ENCODE measurements around the gene FRAS1.
"Not testable (repeated sequence)": the region's sequence is repeated elsewhere in the genome, so short reads cannot be mapped to it uniquely, and the experiment has no call there.

The FRAS1 gene

DNA sequence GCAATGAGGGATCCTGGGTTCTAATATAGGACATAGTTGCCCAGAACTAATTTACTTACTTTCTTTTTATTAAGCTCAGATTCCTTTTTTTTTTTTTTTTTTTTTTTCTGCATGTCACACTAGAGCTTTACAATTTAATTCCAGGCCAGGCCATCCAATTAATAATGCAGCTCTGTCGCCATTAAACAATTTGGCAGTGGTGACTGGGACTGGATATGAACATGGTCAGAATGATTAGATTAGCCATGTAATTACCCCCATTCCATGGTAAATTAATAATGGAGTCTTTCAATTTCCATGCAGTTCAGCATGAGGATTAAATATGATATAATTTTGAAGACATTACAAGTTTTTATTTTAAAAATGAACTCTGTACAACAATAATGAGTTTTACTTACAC lies 267.5 kb downstream of the FRAS1 start:
- no peak for DNase-seq (ENCODE audit: low read depth, low spot score)

DNA sequence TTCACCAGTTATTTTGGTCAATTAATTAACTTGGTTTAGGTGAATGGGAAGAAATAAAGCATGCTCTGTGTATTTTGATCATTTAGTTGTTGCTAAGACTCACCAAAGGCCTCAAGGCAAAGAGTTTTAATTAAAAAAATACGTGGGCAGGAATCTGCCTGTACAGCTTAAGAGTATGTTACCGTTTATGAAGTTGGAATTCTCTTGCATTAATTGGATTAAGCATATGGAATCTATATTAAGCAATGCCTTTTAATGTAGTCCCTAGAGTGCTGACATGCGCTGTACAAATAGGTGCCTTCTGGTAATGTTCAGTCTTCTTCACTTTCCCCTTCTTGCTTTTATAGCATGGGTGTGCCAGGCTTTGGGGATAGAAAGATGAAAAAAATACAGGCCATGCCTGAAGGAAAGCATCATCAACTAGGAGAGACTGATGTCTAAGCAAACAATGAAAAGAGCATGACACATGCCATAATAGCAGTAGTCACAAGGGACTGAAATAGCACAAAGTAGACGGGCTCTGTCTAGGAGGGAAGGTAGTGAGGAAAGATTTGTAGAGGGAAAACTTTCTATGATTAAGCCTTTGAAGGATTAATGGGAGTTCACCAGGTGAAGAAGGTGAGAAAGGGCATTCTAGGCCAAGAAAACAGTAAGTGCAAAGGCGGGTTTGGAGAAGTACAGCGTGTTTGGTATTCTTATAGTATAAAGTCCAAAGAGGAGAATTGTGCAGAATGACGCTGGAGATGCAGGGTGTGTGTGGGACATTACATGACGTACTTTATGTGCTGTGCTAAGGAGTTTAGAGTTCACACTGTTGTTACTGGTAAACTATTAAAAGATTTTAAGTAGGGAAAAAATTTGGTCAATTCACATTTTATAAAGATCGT lies 268.4 kb downstream of the FRAS1 start:
- no peak for DNase-seq (ENCODE audit: low read depth, low spot score)

DNA sequence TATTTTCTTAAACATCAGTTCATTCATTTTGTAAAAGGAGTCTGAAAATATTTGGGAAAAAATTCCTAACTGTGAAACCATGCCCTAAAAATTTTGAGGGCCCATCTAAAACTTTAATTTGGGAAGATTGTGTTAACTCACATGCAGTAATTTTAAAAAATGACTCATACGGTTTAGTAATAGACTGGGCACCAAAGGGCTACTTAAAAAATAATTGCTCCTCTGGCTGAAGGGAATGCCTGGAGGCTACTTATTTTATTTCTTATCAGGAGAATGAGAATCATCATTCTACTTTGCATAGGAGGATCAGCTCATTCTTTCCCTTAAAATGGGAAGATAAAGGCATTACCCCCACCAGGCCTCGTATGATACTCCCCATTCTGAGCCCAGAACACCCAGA lies 271.5 kb downstream of the FRAS1 start:
- DNase-seq (ENCODE audit: low read depth, low spot score): not testable (repeated sequence)

DNA sequence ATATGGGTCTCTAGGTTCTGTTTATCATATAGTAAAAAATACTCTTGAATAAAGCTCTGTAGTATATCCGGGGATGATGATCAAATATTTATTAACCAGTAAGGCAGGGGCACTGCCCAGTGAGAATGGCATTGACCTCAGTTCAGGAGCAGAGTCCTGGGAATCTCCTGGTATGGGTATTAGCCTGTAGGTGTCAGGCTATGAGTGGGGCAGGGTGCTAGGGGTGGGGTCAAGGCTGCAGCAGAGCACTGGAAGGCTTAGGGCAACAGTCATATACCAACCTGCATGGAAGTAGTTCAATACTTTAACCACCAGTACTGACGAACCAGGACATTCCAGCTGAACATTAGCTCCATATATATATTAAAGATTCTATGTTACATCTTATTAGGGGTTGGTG lies 274.1 kb downstream of the FRAS1 start:
- no peak for DNase-seq (ENCODE audit: low read depth, low spot score)

DNA sequence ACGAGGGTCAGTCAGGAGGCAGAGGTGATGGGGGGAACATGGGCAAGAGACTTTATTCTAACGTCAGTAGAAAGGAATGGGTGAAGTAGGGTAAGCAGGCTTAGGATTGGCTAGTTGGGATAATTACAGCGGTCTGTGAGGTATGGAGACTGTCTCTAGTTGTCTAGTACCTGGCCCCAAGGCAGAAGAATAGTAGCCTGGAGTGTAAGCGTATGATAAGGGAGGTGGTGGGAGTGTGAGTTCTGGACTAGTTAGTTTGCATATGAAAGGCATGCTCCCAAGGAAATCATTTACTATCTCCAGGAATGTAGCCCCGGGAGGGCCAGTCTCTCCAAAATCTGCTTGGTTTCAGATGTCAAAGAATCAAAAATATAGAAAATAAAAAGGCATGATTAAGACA lies 274.8 kb downstream of the FRAS1 start:
- DNase-seq (ENCODE audit: low read depth, low spot score): no peak

DNA sequence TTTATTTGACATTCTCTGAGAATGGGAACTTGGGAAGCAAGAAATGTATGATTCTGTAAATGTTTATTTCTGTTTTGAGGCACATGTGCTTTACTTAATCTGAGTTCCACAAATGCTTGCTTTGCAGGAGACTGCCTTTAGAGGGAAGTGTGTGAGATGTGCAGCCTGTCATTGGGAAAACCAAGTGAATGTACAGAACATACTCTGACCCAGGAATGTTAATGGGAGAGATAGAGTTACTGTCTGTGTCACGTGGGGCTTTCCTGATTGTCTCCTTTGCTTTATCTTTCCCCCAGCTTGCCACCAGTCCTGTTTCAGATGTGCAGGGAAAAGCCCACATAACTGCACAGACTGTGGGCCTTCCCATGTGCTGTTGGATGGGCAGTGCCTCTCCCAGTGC lies 275.9 kb downstream of the FRAS1 start:
- no peak for DNase-seq (ENCODE audit: low read depth, low spot score)

DNA sequence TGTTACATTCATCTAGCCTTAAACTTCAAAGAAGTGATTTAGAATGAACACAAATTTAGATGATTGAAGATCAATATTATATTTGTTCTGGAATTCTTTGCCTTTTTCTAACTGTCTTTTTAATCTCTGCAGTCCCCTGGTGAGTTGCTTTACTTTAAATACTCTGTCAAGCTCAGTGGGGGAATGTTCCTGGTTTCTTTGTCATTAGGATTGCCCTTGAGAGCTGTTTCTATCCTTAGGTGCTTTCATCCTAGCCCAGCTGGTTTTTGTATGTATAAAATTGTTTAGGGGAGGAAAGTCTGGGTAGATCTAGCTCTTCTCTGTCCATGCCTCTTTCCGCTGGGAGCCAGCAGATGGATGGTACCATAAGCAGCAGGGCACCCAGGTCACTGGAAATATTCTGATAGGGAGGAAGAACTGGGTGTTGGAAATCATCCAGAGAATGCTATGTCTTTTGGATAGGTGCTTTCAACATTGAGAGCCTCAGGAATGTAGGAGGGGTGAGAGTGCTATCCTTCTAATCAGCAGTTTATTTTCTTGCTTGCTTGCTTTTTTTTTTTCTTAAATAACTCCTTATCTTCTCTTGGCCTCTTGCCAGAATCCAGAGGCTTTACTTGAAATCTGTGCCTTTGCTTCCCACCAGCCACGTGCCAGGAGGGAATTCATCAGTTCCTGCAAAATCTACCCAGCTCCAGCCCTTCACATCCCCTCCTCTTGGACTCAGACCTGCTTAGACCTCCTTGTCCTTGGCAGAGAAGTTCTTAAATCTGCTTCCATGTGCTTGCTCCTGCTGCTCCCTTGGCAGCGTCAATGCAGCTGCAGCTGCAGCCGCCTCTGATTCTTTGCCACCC lies 279.2 kb downstream of the FRAS1 start:
- no peak for DNase-seq (ENCODE audit: low read depth, low spot score)

DNA sequence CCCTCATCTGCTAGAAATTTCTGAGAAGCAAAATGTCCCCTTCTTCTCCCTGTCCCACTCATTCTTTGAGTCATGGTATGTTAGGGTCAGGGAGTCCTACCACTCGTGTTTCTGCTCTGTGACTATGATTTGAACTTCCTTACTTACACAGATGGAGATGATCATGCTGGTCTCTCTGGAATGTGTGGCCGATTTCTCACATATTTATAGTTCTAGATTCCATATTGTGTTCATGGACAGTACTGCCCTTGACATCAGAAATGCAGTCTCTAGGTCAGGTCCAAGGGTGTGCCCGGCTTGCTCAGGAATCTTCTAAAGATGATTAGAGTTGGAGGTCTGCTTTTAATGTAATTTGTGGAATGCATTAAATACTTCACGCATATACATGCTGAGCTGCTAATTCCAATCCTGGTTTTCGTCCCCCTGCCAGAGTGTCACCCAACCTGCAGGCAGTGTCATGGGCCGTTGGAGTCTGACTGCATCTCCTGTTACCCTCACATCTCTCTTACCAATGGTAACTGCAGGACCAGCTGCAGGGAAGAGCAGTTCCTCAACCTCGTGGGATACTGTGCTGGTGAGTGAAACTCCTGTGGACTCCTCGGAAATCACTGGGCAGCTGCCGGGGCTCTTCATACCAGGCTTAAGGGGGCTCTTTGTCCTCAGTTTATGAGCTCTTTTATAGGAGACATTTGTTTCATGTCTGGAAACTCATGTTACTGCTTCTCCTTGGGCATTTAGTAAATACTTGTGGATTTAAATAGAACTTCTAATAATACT lies 280.3 kb downstream of the FRAS1 start:
- DNase-seq (ENCODE audit: low read depth, low spot score): no peak

DNA sequence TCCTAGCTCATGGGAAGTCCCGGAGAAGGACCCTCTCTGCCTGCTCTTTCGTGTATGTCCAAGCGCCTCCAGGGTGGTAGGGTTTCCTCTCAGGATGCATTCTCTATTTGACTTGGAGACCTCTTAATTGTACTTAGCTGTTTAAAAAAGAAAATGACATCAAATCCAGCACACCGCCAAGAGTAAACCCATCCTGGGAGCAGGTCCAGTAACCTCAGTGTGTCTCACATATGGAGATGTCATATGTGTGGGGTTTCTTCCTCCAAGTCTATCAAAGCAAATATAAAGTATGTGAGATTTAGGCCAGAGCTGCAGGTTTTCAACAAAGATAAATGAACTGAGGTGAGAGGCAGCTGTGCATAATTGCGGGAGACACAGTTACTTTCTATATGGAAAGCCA lies 285.0 kb downstream of the FRAS1 start:
- DNase-seq (ENCODE audit: low read depth, low spot score): no peak

DNA sequence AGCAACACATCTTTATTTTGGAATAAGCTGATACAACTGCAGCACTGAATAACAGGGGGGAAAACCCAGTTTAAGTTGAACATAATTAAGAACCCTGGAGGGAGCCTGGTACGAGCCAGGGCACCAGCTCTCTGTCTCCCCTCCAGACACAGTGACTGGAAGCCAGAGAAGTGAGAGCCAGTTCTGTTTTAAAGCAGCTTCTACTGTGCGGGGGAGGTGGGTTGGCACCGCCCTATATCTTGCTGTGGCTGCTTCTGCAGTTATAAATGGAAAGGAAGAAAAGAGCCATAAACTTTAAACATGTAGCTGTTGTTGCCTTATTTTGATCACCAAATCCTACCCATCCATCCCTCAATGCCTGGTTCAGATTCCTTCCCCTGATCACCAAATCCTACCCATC lies 286.6 kb downstream of the FRAS1 start:
- no peak for DNase-seq (ENCODE audit: low read depth, low spot score)

DNA sequence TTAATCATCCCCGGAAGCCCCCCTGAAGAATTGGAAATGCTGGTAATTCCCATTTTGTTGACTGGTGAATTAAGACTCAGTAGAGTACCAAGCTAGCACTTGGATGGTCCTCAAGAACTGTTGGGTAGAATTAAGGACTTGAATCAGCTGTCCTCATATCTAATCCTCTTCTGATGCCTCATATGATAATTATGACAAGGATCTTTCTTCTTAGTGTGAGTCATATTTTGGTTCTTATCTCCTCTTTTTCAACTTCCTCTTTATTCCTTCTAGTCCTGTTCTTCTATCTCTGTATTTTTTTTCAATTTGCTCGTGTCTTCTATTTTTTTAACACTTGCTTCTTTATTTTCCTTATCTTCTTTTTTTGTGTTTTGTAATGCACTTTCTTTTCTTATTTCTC lies 288.1 kb downstream of the FRAS1 start:
- no peak for DNase-seq (ENCODE audit: low read depth, low spot score)

DNA sequence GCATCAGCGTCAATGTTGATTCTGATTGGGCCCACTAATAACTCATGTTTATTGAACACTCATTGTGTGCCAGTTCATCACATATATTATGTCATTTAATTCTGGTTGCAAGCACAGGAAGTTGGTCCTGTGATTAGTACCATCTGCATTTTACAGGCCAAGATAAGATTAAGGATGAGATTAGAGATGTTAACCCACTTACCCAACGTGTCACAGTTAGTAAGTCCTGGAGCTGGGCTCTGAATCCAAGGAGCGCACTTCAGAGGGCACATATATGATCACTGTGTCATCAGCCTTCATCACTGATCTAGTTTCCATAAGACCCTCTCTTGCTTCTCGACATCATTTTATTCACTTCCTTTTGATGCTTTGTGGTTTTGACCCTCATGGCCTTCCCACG lies 289.1 kb downstream of the FRAS1 start:
- no peak for DNase-seq (ENCODE audit: low read depth, low spot score)

DNA sequence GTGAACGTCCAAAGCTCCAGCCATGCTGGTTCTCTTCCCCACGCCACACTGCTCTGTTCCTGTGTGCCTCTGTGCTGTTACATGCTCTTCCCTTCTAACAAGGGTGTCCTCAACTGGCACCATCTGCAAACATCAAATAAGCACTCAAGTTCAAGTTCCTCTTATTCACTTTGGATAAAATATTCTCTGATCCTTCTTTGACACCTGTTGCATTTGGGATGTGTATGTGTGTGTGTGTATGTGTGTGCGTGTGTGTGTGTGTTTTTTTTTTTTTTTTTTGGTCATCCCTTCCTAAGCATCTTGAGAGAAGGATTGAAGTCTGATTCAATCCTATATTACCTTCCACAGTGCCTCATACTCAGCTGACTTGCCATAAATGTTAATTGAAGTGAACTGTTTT lies 290.4 kb downstream of the FRAS1 start:
- no peak for DNase-seq (ENCODE audit: low read depth, low spot score)

DNA sequence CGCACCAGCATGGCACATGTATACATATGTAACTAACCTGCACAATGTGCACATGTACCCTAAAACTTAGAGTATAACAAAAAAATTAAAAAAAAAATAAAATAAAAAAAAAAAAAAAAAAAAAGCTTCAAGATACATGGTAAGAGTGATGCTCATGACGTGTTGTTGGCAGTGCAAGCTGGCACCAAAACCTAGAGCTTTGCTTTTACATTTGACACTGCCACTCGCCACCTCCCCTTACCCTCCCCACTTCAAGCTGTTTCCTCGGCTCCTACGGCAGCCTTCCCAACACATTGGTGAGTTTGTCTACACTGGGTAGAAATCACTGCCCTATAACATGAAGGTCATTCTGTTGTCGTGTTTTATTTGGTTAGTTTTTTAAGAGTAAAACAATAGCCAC lies 296.8 kb downstream of the FRAS1 start:
- DNase-seq (ENCODE audit: low read depth, low spot score): no peak

DNA sequence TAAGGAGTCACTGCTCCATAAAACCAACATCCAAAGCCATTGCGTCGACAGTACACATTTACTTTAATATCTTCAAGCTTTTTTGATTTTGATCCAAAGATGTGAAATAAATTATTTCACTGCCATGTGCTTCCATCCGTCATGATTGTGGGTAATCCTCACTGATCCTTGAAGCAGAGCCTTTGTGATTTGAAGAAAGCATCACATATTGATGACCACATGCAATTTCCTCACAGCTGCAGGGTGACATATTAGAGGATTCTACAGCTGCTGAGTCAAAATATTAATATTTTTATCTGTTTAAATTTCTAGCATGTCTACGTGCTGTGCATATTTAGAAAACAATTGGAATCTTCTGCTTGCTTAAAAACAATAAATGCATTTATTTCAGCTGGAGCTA lies 297.7 kb downstream of the FRAS1 start:
- no peak for DNase-seq (ENCODE audit: low read depth, low spot score)

DNA sequence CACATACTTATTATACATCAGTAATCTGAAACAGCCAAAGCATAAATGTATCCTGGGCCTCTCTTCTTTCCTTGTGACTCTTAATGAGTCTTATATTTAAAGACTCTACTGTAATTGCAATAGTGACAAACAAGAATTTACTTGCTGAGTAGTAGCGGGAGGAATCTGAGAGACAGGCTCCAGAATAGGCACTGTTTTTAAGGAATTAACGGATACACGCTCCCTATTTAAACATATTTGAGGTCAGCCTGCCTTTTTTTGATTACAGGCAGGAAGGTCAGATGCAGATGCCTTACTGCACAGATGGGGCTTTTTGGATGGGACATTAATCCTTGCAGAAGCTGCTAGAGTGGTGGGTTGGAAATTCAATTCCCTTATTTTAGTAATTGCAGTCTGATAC lies 298.2 kb downstream of the FRAS1 start:
- DNase-seq (ENCODE audit: low read depth, low spot score): no peak

DNA sequence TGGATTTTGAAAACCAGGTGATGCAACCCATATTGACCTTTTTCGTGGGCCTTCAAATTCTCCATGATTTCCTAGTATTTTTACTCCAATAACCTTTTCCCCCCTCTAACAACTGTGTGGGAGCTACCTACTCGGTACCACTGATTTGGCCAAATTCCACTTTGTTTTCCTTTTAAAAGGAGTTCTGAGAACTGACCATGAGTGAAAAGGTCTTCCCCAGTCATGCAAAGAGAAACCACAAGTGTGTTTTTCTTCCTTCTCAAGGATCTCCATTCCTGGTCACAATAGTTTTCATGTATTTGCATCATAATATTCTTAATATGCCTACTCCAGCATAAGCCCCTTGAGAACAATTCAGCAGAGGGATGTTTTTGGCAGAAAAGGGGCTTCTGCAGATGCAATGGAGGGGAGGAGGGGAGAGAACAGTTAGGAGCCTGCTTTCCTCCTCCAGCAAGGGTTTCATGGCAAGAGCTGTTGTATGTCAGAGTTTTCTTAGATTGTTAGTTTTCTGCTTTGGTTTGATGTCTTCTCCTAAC lies 299.2 kb downstream of the FRAS1 start:
- DNase-seq (ENCODE audit: low read depth, low spot score): no peak

DNA sequence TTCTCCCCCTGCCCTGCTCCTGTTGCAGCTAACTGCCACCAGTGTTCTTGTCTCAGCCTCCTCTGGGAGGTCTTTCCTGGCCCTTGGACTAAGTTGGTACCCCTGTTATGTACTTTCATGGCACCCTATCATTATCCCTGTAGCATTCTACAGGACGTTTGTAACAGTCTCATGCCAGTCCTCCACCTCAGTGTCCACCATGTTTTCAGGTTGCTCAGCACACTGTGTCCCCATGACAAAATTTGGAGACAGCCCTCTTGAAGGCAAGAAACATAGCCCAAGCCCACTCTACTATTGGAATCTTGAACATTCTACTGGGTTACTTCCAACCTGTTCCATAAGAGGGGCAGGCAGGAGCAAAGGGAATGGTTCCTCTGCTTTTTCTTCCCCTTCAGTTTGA lies 300.0 kb downstream of the FRAS1 start:
- DNase-seq (ENCODE audit: low read depth, low spot score): no peak

DNA sequence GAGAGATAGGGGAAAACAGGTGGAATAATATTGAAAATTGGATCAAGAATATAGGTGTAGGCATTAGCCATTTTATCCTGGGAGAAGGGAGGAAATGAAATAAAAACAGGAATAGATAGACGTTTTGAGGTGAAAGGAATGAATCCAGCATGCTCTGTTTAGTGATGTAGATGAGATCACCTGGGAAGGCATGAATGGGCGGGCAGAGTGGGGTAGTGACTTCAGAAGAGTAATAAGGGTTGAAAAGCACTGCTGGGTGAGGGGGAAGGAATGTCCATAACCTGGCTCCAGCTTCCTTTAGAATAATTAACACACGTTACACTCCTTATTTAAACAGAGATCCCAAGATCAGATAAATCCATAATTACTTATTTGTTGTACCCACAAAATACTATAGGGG lies 303.3 kb downstream of the FRAS1 start:
- DNase-seq (ENCODE audit: low read depth, low spot score): no peak

DNA sequence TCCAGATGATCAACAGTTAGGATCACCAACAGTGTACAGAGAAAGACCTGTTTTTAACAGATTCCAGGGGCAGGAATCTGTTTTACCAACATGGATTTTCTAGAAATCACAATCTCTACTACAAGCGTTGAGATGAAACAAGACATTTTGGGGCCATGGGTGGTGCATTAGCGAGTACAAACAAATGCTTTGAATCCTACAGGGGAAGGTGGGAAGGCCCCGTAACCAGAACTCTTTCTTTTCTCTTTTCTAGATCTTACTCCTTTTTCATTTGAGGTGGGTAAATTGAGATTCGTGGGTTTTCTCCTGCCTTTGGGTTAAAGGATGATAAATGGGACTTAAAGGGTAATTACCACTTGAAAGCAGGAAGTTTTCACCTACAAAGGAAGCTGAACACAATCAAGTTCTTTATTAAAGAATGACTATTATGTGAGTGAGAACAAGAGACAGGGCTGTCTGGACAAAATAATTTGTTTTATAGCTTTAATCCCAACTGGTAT lies 304.5 kb downstream of the FRAS1 start:
- DNase-seq (ENCODE audit: low read depth, low spot score): no peak

DNA sequence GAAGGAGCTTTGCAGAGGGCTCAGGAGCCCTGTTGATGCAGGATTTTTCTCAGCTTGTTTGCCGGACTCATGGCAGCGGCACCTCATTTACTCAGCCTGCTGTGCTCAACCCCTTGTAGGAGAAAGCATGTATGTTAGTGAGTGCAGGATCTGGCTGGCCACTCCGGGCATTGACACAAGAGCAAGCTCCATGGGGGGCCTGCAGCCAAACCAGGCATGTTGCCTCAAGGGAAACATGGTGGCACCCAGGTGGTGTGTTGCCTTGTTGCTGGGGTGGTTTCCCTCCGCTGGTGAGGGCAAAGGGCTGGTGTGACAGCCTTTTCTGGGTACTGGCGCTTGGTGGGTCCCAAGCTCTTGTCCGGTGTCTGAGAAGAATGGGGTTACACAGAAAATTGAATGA lies 305.2 kb downstream of the FRAS1 start:
- no peak for DNase-seq (ENCODE audit: low read depth, low spot score)

Data from smooth muscle cell of the brain vasculature (primary cell).